ENCODE measurements around the gene MLXIP.

DNA sequence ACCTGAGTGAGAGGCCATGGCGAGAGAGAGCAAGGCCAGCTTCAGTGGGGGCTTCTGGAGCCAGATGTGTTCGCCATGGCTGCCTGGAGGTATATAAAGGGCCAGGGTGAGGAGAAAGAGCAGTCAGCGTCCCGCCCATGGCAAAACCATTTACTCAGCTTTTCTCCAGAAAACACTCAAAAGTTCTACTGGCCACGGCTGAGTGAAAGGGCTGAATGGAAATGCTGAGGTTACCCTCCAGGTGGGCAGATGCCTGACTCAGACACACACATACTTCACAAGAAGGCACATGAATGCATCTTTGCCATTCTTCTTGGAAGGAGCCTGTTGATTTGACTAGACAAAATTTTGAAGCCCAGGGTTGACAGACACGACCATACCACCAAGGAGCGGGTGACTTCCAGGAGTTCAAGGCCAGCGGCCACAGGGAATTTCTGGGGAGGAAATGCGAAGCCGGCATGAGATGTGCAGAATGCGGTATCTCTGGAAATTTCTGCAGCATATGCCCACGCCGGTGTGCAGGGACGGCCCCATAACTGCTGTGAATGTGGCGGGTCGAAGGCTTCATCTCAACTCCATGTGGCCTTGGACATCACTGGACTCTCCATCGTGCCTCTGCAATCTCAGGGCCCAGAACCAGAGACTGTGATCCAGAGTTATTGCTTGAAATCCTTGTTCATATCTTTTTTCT is 95.7 kb downstream of the MLXIP start, which contains the start of gene IL31:
- no peak for TF ChIP-seq POLR2A (IDR thresholded peaks at IDR 0.05)
- TF ChIP-seq, protein P1, sequence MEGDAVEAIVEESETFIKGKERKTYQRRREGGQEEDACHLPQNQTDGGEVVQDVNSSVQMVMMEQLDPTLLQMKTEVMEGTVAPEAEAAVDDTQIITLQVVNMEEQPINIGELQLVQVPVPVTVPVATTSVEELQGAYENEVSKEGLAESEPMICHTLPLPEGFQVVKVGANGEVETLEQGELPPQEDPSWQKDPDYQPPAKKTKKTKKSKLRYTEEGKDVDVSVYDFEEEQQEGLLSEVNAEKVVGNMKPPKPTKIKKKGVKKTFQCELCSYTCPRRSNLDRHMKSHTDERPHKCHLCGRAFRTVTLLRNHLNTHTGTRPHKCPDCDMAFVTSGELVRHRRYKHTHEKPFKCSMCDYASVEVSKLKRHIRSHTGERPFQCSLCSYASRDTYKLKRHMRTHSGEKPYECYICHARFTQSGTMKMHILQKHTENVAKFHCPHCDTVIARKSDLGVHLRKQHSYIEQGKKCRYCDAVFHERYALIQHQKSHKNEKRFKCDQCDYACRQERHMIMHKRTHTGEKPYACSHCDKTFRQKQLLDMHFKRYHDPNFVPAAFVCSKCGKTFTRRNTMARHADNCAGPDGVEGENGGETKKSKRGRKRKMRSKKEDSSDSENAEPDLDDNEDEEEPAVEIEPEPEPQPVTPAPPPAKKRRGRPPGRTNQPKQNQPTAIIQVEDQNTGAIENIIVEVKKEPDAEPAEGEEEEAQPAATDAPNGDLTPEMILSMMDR (IDR thresholded peaks at IDR 0.05), result no peak
- no peak for TF ChIP-seq POLR2AphosphoS5 (IDR thresholded peaks at IDR 0.05)

All from prostate gland (tissue), 2 donors.